ENCODE results near the gene DPP10.
"Not testable (repeated sequence)": the region's sequence is repeated elsewhere in the genome, so short reads cannot be mapped to it uniquely, and the experiment has no call there.

DPP10 gene

GRCh38 chr2:114507744-114508143 is 65.3 kb downstream of the DPP10 start:
- no peak for DNase-seq (ENCODE audit: low read depth in 1 of 2, low spot score in 1 of 2)

DNA sequence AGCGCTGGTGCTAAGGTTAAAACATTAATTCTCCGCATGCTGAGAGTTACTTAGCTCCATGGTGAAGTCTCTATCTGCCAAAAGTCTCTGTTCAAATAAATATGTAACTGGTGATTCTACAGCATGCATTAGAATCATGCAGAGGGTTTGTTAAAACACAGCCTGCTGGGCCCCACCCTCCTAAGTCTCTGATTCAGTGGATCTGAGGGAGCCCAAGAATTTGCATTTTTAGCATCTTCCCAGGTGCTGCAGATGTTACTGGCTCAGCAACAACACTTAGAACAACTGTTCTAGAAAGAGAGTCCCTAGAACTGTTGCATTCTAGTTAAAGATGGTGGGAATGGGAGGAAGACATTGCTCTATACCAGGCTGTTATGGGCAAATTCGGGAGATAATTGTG is 73.4 kb downstream of the DPP10 start:
- no peak for DNase-seq (ENCODE audit: low read depth in 1 of 2, low spot score in 1 of 2)

DNA sequence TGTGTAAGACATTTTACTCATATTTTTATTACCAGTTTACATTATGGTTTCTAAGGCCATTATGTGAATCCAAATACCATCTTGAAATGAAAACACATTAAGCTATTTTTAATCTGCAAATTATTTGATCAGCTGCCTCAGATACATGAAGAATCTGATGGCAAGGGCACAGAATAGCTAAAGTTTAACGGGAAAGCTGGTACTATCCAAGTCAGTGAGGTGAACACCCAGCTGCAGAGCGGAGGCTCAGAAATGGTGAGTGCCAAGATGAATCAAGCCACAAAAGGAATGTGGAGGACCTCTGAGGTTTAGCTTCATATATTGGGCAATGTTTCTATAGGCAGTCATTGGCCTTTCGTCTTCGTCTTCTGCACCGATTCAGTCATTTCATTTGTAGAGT is 75.1 kb downstream of the DPP10 start:
- no peak for DNase-seq (ENCODE audit: low read depth in 1 of 2, low spot score in 1 of 2)

DNA sequence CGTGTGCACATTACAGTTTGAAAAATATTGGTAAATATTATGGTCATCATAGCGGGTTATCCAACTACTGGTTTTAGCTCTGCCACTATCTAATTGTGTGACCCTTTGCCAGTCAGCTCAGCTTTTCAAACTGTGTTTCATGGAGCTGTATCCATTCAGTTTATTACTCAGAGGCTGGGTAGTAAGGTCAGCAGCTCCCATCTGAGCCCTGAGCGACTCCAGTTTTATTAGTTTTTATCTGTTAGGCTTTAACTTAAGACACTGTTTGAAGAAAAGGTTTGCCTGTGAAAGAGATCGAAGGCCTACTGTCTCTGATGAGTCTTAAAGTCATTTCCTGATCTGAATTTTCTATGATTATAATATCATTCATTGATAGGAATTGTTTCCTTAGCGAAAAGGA is 76.3 kb downstream of the DPP10 start:
- DNase-seq (ENCODE audit: low read depth in 1 of 2, low spot score in 1 of 2) = no peak

DNA sequence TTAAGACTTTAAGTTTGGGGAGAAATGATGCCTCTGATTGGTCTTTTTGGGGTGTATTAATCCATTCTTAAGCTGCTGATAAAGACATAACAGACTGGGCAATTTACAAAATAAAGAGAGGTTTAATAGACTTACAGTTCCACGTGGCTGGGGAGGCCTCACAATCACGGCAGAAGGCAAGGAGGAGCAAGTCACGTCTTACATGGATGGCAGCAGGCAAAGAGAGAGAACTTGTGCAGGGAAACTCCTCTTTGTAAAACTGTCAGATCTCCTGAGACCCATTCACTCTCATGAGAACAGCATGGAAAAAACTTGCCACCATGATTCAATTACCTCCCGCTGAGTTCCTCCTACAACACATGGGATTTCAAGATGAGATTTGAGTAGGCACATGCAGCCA is 80.2 kb downstream of the DPP10 start:
- not testable (repeated sequence) for DNase-seq (ENCODE audit: low read depth in 1 of 2, low spot score in 1 of 2)

DNA sequence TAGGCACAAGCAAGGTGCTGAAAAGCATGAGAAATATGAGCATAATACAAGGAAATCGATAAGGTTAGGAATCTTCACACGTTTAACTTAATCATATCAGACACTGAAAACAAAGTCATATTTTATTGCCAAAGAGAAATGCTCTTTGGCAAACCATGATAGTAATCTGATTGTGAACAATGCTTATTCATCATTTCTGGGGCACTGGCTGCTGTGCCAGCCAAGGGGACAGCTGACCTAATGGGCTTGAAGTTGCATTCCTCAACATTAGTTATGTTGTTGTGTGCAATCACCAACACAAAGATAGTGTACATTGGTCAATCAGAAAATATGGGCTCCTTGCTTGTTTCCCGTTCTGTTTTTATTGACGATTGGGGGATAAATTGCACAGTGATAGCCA is 83.5 kb downstream of the DPP10 start:
- DNase-seq (ENCODE audit: low read depth in 1 of 2, low spot score in 1 of 2) = no peak

- no peak for DNase-seq (ENCODE audit: low read depth in 1 of 2, low spot score in 1 of 2)
Measured at GRCh38 chr2:114526841-114527240, 84.4 kb downstream of the DPP10 start.

DNA sequence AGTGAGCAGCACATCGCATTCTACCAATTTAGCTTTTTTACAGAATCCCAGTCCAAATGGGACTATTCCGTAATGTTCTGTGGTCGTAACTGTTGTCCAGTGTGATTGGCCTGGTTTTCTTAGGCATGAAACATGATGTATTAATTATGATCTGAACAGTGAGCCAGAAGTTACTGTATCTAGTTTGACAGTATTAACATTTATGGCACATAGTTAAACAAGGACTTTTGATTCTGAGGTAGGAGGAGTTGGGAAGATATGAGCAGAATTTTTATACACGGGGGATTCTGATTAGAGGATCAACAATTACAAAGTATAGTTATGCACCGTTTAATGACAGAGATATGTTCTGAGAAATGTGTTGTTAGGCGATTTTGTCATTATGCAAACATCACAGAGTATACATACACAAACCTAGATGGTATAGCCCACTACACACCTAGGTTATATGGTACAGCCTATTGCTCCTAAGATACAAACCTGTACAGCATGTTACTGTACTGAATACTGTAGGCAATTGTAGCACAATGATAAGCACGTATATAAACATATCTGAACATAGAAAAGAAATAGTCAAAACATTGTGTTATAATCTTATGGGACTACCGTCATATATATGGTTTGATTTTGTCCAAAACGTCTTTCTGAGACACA is 85.0 kb downstream of the DPP10 start:
- DNase-seq (ENCODE audit: low read depth in 1 of 2, low spot score in 1 of 2) = no peak

DNA sequence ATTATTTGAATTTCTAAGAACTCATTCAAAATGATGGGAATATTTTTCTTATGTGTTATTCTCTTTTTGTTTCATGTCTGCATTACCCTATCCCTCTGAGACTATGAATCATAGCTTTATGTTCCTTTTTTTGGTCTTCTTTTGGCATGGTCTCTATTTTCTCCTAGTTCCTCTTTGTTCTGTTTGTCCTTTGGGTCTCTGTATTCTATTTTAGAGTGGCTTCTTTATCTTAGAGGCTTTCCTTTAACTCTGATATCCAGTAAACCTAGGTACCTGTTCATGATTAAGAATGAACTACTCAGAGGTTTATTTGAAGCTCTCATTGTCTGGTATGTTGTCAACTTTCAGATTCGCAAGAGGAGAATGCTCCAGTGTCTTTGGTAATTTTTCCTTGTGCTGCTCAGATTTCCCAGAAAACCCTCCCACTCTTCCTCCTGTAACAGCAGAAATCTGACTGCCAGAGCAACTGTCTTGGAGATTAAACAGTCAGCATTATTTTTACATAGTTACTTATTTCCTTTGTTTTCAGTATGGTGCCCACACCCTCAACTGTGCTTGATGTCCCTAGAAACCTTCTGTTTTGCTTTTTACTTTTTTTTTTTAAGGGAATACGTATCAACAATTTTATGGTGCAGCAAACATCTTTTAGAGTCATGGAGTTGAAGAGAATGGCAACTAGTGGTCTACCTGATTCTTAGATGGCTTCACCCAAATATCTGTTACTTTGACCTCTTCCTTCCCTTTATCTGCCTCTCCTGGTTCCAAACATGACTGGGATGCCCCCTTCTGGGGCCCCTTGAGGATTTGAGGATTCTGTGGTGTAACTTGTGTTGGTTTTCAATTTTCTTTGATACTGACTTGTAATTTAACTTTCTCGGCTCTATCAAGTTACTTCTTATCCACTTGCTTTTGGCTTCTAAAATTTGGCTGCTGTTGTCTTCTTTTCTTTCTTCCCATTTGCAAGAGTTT is 92.0 kb downstream of the DPP10 start:
- DNase-seq (ENCODE audit: low read depth in 1 of 2, low spot score in 1 of 2) = no peak

- no peak for DNase-seq (ENCODE audit: low read depth in 1 of 2, low spot score in 1 of 2)
Measured at GRCh38 chr2:114537777-114538176, 95.3 kb downstream of the DPP10 start.

- DNase-seq (ENCODE audit: low read depth in 1 of 2, low spot score in 1 of 2) = no peak
Measured at GRCh38 chr2:114542695-114543094, 100.3 kb downstream of the DPP10 start.

GRCh38 chr2:114543236-114543766 is 100.9 kb downstream of the DPP10 start:
- DNase-seq (ENCODE audit: low read depth in 1 of 2, low spot score in 1 of 2) = no peak

DNA sequence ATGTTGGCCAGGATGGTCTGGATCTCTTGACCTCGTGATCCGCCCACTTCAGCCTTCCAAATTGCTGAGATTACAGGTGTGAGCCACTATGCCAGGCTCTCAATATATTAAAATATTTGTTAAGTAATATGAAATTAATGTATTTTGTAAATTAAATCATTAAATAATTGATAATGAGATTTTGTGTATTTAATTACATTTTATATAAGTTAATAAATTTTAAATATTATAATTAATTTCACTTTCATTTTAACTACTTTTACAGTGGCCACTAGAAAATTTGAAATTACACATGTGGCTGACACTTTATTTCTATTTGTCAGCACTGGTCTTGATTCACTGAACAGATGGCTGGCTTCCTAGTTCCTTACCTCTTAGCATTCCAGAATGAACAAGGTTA is 102.6 kb downstream of the DPP10 start:
- no peak for DNase-seq (ENCODE audit: low read depth in 1 of 2, low spot score in 1 of 2)

DNA sequence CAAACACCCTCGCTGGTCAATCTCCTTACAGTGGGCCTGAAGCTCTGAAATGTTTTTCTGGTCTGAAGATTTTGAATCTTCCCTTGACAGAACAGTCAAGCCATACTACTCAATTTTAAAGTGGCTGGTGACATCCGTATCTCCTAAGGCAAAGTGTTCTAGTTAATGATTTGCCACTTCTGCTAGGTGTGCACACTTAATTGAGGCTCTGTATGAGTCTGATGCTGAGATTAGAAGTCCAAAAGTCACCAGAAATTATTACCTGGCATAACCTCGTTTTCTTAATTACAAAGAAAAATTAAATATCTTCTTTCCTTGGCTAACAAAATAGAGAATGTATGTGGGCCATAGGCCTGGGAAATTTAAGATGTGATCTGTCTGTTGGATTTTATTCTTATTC is 104.1 kb downstream of the DPP10 start:
- DNase-seq (ENCODE audit: low read depth in 1 of 2, low spot score in 1 of 2) = no peak

- no peak for DNase-seq (ENCODE audit: low read depth in 1 of 2, low spot score in 1 of 2)
Measured at GRCh38 chr2:114548151-114548550, 105.7 kb downstream of the DPP10 start.

DNA sequence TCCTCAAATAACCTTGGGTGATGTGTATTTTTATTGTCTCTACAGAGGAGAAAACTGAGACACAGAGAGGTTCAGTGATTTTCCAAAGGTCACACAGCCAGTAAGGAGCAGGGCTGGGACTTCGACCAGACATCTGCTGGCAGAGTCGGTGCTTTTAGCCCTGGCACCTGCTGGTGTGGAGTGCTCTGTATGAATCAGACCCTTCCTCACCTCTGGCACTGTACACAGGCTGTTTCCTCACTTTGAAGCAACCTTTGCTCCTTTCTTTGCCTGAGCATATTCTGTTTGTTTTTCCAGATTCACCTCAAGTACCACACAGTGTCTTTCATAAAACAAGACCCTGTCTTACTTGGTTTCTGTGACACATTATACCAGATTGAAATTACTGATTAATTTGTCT is 107.9 kb downstream of the DPP10 start:
- no peak for DNase-seq (ENCODE audit: low read depth in 1 of 2, low spot score in 1 of 2)

GRCh38 chr2:114550895-114551793 is 108.7 kb downstream of the DPP10 start:
- no peak for DNase-seq (ENCODE audit: low read depth in 1 of 2, low spot score in 1 of 2)

DNA sequence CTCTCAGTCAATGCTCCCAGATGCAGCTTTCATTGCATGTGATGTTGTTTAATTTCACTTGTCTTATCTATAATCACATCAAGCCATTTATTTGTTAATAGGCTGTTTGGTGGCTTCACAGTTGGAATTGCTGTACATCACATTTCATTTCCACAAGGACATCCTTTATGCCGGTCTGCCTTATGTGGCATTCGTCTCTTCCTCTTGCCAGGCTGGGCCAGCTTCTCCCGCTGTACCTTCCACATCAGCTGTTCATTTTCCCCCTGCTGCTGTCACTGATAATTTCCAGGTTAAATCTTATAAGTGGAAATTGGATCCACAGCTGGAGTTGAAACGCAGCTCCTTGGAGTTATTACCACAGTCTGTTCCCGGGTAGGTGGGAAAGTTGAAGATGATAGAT is 110.6 kb downstream of the DPP10 start:
- DNase-seq (ENCODE audit: low read depth in 1 of 2, low spot score in 1 of 2) = no peak

GRCh38 chr2:114569166-114569565 is 126.7 kb downstream of the DPP10 start:
- no peak for DNase-seq (ENCODE audit: low read depth in 1 of 2, low spot score in 1 of 2)

DNA sequence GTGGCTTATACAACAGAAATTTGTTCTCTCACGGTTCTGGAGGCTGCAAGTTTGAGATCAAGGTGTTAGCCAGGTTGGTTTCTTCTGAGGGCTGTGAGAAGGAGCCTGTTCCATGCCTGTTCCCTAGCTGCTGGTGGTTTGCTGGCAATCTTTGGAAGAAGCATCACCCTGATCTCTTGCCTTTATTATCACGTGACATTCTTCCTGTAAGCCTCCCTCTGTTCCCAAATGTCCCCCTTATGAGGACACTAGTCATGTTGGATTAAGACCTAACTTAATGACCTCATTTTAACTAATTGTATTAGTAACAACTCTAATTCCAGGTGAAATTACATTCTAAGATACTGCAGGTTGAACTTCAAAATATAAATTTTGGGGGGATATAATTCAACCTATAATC is 135.2 kb downstream of the DPP10 start:
- no peak for DNase-seq (ENCODE audit: low read depth in 1 of 2, low spot score in 1 of 2)

DNA sequence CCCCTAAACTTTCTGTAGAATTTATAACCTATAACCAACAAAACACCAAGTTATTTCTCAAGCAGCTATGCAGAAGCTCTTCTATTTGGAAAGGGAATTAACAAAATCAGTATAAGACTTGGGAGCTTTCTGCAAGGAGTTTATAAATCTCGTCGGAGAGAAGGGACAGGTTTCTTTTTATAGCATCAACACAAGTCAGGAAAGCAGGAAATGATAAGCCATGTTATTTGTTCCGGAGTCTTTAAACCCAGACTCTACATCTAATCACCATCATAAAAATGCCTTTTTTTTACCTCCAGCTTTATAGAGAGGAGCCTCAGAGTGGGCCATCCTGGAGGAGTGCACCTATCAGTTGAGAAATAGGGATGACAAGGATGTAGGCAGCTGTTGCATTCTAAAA is 137.1 kb downstream of the DPP10 start:
- no peak for DNase-seq (ENCODE audit: low read depth in 1 of 2, low spot score in 1 of 2)

Measured in activated T-helper 1 cell treated with anti-CD3 and anti-CD28 coated beads, Interleukin-2, amount 50 U/mL, for 16 hours (primary cell).